GM12874 (cell line): Measurements from ENCODE around the gene TANGO6.

Source experiments
- TF ChIP-seq, protein P1 (sequence below): IDR thresholded peaks from 2 replicates; pipeline ENCODE4 v1.5.1; 2011; ENCODE audit warnings: low read depth, mild to moderate bottlenecking, control low read depth, low read length, moderate library complexity; ENCODE audit not compliant: insufficient read depth

The TANGO6 gene

DNA sequence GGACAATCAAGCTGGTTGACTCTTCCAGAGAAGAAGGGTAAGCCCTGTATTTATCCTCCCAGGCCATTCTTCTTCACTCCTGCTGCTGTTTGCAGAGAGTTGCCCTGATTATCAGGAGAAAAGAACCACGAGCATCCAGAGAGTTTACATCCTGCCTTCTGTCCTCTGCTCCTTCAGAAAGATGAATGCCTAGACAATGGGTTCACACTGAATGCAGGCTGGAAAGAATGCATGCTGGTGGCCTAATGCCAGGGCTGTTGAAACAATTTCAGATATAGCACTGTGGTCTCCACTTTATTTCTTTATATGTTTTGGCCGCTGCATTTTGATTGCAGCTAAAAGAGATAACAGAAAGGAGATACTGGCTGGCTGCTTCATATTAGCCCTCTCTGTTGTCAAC, 241.0 kb downstream of the TANGO6 start:
- TF ChIP-seq, protein P1, sequence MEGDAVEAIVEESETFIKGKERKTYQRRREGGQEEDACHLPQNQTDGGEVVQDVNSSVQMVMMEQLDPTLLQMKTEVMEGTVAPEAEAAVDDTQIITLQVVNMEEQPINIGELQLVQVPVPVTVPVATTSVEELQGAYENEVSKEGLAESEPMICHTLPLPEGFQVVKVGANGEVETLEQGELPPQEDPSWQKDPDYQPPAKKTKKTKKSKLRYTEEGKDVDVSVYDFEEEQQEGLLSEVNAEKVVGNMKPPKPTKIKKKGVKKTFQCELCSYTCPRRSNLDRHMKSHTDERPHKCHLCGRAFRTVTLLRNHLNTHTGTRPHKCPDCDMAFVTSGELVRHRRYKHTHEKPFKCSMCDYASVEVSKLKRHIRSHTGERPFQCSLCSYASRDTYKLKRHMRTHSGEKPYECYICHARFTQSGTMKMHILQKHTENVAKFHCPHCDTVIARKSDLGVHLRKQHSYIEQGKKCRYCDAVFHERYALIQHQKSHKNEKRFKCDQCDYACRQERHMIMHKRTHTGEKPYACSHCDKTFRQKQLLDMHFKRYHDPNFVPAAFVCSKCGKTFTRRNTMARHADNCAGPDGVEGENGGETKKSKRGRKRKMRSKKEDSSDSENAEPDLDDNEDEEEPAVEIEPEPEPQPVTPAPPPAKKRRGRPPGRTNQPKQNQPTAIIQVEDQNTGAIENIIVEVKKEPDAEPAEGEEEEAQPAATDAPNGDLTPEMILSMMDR = no peak

DNA sequence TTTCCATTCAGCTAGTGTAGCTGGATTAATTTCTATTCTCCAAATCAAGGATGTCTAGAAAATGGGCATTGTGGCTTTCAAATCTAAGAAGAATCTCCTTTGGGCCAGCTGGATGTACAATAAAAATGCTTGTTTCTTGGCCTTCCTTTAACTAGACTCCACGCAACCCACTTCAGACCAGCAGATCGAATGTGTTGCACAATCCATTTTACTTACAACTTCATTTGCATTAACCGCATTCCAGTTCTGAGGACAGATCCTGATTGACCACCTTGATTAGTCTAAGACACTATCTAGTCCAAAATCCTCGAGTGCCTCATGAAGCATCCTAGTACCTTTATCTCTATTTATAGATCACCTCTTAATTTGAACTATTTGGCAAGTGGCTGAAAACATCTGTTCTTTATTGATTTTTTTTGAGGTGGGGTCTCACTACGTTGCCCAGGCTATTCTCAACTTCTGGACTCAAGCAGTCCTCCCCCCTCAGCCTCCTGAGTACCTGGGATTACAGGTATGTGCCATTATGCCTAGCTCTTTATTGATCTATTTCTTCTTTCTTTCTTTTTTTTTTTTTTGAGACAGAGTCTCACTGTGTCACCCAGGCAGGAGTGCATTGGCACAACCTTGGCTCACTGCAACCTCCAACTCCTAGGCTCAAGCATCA, 241.8 kb downstream of the TANGO6 start:
- TF ChIP-seq, protein P1 = no peak

DNA sequence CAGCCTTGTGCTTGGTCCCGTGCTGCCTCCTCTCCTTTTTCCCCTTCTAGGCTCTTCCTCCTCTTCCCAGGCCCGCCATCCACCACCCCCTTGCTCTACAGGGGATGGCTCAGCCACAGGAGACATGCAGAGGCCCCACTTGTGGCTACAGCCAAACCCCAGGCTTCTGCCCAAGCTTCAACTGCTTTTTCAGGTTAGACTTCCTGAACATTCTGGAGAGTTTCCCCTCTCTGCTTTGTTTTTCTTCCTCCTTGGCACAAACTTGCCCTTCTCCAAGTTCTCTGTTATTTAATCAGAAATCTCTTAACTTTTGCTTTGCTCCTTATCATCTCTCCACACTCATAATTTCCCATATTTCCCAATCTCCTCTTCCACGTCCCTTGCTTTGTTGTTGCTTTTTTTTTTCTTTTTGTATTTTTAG, 243.8 kb downstream of the TANGO6 start:
- TF ChIP-seq, protein P1 = no peak

DNA sequence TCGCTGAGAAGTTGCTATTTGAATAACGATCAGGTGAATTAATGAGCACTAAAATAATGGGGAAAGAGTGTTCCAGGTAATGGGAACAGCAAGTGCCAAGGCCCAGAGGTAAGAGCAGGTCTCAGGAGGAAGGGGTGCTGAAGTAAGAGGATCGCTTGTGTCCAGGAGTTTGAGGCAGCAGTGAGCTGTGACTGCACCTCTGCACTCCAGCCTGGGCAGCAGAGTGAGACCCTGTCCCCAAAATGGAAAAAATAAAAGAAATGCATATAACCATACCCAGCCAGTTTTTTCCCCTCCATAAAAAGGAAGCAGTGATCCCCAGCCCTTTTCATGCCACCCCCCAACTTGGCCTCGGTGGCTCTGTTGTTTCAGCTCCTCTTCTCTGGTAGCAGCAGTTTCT, 245.4 kb downstream of the TANGO6 start:
- TF ChIP-seq, protein P1 = no peak

DNA sequence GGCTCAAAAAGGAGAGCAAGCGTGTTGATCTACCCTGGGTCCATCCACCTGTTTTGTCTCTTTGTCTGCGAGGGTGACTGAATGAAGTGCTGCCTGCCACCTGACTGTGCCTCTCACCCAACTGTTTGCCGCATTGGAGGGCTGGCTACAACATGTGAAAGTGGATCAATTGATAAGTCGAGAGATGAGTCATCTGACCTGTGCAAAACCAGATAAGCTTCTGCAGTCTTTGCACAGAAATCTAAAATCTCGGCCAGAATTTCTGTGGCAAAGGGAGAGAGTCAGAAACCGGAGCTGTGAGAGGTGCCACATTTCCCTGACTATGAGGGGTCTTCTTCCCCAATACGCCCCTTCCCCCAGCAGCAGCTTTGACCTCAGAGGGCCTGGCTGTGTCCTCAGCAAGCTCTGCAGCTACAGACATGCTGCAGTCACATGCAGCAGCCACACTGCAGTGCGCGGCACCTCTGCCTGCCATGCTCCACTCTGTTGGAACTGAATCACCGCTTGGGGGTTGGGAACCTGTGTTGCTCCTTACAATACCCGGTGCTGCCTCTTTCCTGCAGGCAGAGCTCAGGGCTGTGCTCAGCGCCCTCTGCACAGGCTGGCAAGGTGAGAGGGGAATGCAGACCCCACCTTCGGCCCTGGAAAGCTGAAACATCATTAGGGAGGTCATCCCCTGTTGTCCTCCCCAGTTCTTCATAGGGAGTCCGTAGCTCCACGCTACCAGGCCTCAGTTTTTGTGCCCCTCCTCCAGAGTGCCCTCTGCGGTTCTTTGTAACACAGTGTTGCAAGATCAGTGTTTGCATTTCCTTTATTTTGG, 246.0 kb downstream of the TANGO6 start:
- TF ChIP-seq, protein P1 = no peak

DNA sequence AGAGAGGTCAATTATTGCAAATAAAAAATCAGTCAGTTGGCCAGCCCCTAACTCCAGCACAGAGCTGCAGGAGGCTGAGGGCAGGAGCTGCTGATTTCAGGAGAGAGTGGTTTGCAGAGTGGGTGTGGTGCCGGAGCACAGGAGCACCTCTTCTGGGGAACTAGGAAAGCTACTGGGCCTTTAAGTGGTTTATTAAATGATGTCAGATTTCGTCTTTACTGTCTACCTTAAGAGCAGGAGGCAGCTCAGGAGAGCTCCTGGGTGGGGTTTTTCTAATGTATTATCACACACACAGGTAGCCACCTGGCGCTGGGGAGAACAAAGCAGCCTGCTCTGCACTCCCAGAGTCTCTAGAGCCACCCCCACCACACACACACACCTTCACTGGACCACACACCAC, 250.6 kb downstream of the TANGO6 start:
- TF ChIP-seq, protein P1 = no peak

DNA sequence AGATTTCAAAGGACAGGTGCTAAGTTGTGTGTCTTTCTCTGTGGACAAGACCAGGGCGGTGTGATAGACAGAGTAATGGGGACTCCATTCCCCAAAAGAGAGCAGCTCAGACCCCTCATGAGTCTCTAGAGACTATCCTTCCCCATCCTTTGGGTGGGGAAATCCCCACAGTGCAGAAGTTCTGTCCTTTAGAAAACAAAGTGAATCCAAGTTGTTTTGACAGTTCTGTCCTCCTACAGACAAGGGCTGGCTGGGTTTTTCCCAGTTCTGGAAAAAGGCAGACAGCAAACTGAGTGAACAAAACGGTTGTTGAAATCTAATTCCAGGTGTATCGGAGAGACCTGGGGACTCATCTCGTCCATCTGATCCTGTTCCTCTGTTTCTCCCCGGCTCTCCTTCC, 251.2 kb downstream of the TANGO6 start:
- TF ChIP-seq, protein P1 = no peak
